Cerebellar cortex (tissue), 1 donor: ENCODE data around the gene LCORL.
A peak's percentile ranks its signal among the peaks of the same experiment; 100 is the strongest.
"Not testable (repeated sequence)": the region's sequence is repeated elsewhere in the genome, so short reads cannot be mapped to it uniquely, and the experiment has no call there.

Experiments
- DNase-seq: peaks from one replicate; pipeline ENCODE4 v3.0.0-alpha.2; 2015; ENCODE audit warnings: low spot score

The LCORL gene

GRCh38 chr4:17851959-17852358, 169.6 kb downstream of the LCORL start:
- DNase-seq, result no peak

GRCh38 chr4:17850295-17850694, 171.3 kb downstream of the LCORL start:
- not testable (repeated sequence) for DNase-seq

- no peak for DNase-seq
Observed at GRCh38 chr4:17846266-17846665, 175.3 kb downstream of the LCORL start.

- DNase-seq, result no peak
Observed at GRCh38 chr4:17823871-17824669, 197.5 kb downstream of the LCORL start.

- DNase-seq, result peak; percentile 63
Observed at GRCh38 chr4:17817027-17817426, 204.5 kb downstream of the LCORL start.

- DNase-seq, result no peak
Observed at GRCh38 chr4:17816142-17816541, 205.4 kb downstream of the LCORL start.

GRCh38 chr4:17814140-17814539, 207.4 kb downstream of the LCORL start:
- no peak for DNase-seq

GRCh38 chr4:17812801-17813200, 208.8 kb downstream of the LCORL start:
- no peak for DNase-seq

GRCh38 chr4:17812125-17812524, 209.4 kb downstream of the LCORL start:
- DNase-seq, result no peak

GRCh38 chr4:17811078-17811603, 210.4 kb downstream of the LCORL start:
- DNase-seq, result peak; percentile 8

GRCh38 chr4:17810260-17811077, 211.1 kb downstream of the LCORL start, which contains the start of the genes DCAF16 and NCAPG:
Gene DCAF16, minus strand, starts transcription at chr4:17810757. Its CDS starts 6,616 bp downstream, at chr4:17804141.
Gene NCAPG, plus strand, starts transcription at chr4:17810979. Its CDS starts 99 bp downstream, at chr4:17811078.
- DNase-seq, result peak; percentile 100

- peak; percentile 7 for DNase-seq
Observed at GRCh38 chr4:17809667-17810066, 211.9 kb downstream of the LCORL start.

- DNase-seq, result no peak
Observed at GRCh38 chr4:17807446-17807845, 214.1 kb downstream of the LCORL start.

GRCh38 chr4:17805580-17806155, 215.9 kb downstream of the LCORL start:
- DNase-seq, result no peak

- DNase-seq, result no peak
Observed at GRCh38 chr4:17797808-17798207, 223.7 kb downstream of the LCORL start.

- DNase-seq, result no peak
Observed at GRCh38 chr4:17794730-17795129, 226.8 kb downstream of the LCORL start.
